NK-92 (cell line): ENCODE data around the gene NDRG4.
"Not testable (repeated sequence)": the region's sequence is repeated elsewhere in the genome, so short reads cannot be mapped to it uniquely, and the experiment has no call there.

Source experiments
- DNase-seq: peaks from one replicate; lab custom pipeline; 2025; ENCODE audit not compliant: unreplicated experiment; lab: John Stamatoyannopoulos, UW

The NDRG4 gene

DNA sequence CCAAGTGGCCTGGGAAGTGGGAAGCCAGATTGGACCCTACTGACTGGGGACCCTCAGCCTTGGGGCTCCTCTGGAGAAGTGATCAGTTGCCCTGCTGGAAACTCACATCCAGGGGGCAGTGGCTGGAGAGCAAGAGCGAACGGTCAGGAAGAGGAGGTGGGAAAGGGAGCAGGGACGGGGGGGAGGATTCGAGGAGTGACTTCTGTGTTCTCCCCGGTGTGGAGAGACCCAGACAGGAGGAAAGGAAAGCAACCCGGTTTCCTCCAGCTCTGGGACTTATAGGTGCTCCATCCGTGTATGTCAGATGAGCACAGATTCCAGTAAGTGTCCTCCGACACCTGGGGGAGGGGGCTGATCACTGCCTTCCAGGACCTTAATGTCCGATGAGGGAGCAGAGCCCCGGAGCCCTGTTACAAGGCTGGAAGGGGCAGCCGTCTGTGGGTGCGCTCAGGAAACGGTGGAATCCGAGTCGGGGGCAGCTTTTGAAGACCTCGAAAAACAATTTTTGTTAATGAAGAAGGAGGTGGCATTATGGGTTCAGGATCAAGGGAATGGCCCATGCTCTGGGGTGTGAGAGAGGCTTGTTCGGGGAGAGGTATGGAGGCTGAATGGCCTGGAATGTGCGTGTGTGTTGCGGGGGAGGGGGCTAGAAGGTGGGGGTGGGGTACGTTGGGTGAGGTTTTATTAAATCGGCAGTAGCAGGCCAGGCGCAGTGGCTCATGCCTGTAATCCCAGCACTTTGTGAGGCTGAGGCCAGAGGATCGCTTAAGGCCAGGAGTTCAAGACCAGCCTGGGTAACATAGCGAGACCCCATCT, 34.8 kb upstream of the NDRG4 start:
- no peak for DNase-seq

DNA sequence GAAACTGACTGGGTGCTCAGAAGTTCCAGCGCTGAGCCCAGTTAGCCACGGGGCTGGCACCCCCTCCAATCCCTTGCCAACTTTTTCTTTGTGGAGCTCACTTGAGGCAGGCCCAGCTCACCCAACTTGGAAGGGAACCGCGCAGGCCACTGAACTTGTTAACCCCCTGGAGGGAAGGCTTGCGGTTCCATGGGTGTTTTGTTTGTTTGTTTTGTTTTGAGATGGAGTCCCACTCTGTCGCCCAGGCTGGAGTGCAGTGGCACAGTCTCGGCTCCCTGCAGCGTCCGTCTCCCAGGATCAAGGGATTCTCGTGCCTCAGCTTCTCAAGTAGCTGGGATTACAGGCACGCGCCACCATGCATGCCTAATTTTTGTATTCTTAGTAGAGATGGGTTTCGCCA, 34.1 kb upstream of the NDRG4 start:
- DNase-seq: no peak

DNA sequence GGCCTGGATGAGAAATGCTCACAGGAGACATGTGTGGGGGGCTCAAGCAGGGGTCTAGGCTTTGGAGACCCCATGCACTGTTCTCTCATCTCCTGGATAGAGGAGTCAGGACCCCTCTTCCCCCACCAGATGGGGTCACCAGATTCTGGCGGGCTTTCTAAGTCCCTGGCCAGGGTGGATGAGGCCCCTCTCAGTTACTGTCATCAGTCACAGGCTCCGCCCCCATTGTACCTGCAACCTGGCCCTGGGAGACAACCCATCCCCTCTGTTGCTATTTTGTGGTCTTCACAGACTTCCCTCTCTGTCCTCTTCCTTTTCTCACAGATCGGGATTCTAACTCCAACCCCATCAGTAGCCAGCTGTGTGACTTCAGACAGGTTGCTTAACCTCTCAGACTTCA, 33.5 kb upstream of the NDRG4 start:
- no peak for DNase-seq

DNA sequence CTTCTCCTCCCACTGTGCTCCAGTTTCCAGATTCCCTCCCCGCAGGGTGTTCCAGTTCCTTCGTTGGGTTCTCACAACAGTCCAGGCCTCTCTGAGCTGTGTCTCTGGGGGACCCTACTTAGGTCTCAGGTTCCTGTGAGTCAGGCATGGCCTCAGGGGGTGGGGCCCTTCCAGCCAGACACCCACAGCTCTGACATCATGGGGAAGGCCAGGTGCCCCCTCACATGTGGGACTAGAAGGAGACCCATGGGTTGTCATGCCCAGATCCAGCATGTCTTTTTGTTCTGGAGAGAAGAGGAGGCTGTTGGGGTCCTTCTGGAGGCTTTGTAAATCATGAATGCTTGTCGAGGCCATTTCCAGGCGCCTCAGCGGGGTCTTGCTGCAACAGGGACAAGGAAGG, 32.0 kb upstream of the NDRG4 start:
- DNase-seq: no peak

DNA sequence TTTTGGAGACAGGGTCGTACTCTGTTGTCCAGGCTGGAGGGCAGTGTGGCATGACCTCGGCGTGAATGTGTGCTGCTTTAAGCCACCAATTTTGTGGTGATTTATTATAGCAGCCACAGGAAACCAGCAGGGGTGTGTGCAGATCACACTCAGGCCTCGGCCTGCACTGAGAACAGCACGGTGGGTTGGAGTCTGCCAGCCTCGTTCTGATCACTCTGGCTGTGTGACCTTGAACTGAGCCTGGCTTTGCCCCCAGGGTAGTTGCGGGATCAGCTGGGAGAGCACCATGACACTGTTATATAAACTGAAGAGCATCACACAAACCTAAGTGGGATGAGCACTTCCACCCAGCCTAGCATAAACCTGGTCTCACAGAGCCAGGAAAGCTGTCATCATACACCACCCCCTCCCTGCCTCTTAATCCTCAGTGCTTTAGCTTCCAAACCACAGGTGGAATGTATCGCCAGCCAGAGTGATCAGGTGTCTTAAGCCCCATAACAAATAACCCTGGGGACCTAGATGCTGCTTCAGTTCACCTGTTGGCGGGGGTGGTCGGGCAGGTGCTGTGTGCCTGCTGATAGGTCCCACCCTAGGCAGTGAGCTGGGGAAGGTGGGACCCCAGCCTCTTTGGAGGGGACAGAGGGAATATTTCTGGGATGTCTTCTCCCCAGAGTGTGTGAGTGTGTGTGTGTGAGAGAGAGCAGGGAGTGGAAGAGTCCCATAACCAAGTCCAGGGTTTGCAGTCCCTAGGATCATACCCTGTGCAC, 28.6 kb upstream of the NDRG4 start:
- DNase-seq: no peak

DNA sequence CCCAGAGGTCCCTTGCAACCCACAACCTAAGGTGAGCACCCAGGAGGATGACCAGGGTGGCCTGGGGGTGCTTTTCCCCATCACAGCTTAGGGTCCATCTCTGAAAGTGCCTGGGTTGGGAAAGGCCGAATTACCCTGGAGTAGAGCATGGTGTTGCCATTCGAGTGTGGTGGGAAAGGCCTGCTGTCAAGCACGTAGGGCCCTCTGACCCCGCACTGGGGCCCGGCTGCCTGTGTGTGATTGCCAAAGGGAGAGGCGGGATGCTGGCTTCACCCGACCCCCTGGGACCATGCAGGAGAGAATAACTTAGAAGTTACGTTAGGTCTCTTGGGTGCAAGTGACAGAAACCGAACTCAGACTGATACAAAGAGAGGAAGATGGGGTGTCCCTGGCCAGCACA, 27.7 kb upstream of the NDRG4 start:
- no peak for DNase-seq

DNA sequence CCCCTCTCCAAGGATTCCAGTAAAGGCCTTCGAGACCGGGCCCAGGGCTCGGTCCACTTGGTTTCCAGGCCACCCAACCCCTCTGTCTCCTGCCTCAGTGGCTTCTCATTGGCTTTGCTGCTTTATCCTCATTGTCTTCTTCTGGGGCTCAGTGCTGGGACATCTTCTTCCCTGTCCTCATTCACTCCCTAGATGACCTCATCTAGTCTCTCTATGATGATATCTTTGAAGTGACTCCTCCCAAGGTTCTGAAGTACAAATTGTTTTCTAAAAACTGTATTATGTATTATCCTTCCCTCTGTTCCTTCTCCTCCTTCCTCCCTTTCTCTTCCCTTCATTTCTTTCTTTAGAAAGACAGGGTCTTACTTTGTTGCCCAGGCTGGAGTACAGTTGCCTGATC, 27.1 kb upstream of the NDRG4 start:
- no peak for DNase-seq

DNA sequence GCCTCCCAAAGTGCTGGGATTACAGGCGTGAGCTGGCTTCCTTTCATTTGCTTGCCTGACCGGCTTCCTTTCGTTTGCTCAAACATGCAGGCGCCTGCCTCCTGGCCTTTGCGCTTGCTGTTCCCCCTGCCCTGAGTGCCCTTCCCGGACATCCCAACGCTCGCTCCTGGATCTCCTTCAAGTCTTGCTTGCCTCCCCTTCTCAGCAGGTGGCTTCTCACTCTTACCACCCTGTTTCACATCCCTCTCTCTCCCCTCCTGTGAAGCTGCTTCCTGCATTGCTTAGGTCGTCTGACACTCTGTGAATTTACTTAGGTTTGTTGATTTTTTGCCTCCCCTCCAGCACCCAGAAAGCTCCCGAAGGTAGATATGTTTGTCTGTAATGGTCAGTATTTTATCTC, 25.6 kb upstream of the NDRG4 start:
- no peak for DNase-seq

DNA sequence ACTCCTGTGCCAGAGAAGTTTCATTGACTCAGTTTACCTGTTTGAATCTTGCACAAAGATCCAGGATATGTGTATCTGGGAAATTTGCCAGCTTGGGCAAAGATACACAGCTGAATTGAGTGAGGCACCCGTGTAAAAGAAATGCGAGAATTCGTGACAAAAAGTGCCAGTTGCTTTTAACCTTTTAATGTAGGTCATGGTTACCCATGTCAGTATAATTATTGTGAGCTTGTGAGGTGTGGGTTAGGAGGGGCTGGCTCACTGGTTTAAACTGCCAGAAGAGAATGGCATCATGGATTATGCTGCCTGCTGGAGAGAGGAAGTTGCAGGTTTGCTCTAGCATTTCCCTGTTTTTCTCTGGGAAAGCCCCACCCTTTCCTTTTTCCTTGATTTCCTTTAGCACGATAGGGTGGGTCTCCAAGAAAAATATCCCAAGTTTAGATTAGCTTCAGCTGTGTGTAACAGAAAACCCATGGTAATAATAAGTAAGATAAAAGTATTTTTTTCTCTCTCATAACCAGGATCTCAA, 24.8 kb upstream of the NDRG4 start:
- DNase-seq: no peak

DNA sequence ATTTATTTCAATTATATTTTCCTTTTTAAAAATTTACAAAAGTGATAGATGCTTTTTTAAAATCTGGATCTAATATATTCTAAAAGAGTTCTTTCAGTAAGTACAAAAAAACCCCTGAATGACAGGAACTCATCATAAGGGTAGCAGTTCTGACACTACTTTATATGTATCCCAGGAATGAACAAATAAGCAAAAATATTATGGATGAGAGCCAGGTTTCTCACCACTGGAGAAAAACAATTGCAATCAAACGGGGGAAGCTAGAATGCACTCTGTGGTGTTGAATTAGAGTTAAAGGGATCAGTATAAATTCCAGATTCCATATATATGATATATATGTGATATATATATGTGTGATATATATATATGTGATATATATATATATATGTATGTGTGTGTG, 23.2 kb upstream of the NDRG4 start:
- no peak for DNase-seq

DNA sequence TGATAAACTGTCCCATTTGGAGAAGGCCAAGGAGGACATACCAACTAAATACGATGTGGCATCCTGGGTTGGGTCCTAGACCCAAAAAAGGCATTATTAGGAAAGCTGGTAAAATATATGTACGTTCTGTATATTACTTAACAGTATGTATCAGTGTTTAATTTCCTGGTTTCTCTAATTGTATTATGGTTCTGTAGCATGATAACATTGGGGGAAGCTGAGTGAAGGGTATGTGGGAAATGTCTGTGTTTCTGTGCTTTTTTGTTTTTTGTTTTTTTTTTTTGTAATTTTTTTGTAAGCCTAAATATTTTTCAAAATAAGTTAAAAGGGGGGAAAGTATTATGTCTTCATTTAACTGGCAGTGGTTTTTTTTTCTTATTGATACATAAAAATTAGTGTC, 21.5 kb upstream of the NDRG4 start:
- DNase-seq: no peak

DNA sequence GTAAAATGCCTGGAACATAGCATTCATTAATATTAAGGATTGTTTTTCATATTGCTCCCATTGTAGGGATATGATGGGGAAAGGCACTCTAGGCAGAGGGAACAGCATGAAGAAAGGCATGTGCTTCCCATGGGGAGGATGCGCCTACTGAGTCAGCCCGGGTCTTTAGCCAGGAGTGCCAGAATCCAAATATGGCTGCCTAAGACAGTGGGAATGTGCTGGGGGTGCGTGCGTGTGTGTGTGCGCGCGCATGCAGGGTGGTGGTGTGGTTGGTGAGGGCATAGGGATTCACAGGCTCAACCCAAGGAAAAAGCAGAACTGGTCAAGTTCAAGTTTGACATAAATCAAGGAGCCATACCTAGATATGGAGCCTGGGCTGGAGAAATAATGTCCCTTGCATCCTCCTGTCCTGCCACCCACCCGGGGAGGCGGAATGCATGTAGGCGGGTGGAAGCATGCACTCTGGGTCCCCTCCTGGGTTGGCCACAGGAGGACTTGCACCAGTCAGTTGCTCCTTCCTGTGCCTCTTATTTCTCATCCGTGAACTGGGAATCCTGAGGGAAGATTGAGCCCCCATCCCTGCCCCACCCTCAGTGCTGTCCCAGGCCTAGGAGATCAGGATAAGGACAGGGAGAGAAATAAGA, 18.6 kb upstream of the NDRG4 start:
- DNase-seq: no peak

DNA sequence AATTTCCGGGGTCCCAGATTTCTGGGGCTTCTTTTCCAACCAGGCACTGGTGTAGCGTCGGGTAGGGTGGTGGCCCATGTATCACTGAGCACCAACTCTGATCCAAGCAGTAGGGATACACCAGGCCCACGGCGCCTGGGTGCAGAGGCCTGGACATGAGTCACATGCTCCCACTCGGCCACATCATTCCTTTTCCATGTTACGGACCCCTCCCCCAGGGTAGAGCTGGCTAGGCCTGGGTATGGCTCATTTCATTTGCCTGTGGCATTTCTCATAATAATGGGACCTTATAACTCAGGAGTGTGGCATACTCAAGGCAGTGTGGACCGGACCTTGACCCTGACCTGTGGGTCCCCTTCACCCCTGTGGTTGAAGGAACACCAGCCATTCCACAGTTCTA, 18.0 kb upstream of the NDRG4 start:
- no peak for DNase-seq

DNA sequence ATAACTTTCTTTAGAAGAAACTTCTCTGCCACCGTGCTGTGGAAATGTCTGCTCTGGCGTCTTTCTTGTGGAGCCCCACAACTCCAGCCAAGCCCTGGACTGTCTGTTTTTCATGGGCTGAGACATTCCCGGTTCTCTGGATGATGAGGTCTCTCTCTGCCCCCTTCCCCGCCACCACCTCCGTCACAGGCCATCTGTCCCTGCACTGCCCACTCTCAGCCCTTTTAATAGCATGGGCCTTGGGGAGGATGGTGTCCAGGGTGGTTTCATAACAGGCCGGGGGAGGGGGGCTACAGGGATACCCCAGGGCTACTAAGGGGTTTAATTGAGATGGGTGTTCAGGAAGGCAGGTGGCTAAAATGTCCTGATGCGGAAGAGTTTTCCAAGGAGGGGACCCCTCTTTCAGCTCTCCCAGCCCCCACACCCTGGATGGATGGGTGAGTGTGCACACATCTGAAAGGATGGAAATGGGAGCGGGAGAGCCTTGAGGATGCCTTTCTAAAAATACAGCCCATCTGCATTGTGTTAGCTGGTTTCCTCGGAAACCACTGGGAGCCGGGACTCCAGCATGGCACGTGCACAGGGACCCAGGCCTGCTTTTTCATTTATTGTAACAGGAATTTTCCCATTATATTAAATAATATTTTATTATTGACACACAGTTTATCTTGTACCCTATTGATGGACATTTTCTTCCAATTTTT, 14.6 kb upstream of the NDRG4 start:
- DNase-seq: no peak

DNA sequence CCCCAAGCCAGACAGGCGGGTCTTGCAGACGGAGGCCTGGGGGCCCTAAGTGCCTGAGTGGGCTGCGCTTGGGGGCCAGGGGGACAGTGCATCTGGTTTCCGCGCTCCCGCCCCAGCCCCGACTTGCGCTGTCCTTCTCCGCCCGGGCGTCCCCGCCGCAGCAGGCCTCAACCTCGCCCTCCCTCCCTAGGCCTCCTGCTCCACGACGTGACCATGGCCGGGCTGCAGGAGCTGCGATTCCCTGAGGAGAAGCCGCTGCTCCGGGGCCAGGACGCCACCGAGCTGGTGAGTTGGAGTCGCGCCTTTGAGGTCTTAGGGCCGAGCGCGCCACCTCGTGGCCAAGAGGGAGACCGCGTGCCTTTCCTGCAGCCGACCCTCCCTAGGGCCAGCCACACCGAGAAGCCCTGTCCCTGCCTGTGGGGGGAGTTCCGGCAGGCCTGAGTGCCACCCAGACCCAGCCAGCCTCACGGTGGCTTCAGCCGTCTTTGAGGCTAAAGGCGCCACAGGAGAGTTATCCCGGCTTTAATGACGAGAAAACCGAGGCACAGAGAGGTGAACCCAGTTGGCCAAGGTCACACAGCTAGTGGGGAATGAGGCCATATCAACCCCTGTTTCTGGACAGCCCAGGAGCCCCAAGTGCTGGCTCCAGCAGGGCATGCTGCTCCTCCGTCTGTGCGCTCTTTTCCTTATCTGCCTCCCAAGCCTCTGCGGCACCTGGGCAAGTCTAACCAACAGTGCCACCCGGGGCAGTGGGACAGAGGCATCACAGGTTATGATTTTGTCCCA, 12.2 kb upstream of the NDRG4 start:
- DNase-seq: no peak

DNA sequence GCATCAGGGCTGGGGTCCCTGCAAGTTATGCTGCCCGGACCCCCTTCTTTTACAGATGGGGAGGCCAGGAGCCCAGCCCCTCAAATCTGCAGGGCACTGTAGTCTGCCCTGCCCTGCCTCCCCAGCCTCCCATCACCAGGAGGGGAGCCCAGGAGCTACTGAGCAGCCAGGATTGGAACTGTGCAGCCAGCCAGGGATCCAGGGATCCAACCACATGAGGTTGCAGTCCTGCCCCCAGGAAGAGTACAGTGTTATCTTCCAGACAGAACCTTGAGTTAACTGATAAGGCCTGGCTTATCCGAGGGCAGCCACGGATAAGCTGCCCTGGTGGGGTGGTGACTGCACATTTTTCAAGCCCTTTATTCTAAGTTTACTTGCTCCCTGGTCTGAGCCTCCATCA, 11.4 kb upstream of the NDRG4 start:
- no peak for DNase-seq

DNA sequence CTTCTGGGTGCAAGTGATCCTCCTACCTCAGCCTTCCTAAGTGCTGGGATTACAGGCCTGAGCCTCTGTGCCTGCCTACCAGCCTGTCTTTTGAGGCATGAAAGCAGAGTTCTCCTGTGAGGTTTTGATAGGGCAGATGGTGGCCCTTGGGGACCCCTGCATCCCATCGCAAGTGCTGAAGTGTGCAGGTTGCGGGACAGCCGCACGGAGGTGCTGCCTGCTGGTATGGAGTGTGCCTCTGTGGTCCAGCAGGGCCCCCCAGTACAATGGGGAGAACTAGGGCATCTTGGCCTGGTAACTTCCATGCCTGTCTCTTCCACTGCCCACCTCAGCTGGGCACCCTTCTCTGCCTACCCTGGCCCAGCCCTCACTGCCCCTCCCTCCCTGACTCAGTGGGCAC, 9.9 kb upstream of the NDRG4 start:
- no peak for DNase-seq

DNA sequence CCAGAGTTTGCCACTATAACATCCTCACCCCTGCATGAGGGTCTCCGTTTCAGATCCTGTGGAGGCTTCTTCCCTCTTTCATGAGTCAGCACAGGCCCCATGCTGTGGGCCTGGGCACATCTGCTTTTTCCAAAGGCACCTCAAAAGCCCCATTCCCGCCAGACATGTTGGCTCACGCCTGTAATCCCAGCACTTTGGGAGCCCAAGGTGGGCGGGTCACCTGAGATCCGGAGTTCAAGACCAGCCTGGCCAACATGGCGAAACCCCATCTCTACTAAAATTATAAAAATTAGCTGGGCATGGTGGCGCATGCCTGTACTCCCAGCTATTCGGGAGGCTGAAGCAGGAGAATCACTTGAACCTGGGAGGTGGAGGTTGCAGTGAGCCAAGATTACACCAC, 9.4 kb upstream of the NDRG4 start:
- not testable (repeated sequence) for DNase-seq

DNA sequence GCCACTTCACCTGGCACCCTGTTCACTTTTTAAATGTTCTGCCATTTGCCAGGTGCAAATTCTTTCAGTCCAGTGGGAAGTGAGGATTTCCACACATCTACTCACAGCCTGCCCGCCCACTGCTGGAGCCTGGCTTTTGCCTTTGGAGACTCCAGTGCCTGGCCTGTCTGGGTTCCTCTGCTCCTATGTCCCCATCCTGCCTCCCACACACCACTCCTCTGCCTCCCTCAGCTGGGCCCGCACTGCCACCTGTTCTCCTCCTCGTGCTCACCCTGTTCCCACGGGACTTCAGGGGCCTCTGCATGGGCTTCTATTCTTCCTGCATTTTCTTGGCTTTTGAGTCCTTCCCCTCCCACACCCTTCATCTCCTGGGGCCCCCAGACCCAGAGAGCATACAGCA, 7.9 kb upstream of the NDRG4 start:
- DNase-seq: no peak

DNA sequence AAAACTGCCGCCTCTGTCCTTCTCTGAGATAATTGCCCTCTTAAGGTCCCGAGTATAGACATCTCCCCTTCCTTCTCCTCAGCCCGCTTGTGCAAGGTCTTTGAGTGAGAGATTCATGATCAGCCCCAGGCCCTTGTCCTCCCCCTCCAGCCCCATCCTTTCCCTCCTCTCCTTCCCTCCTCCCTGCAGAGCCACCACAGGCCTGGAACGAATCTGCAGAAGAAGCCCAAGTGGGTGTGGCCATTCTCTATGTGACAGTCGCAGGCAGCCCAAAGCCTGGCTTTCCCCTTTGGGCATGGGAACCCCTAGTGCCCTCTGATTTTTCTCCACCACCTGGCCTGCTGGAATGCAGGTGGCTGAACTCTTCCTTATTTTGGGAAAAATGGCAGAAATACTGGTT, 7.2 kb upstream of the NDRG4 start:
- DNase-seq: no peak
